DND-41 (cell line): ENCODE measurements around the gene FHOD1.

Experiments used
- EZH2 ChIP-seq: IDR thresholded peaks from 3 replicates; pipeline ENCODE4 v1.6.1; 2012; ENCODE audit warnings: borderline replicate concordance, low read depth, mild to moderate bottlenecking, moderate library complexity, low read length, inconsistent platforms; ENCODE audit not compliant: severe bottlenecking
- TF ChIP-seq, protein P1 (sequence below): IDR thresholded peaks from 2 replicates; pipeline ENCODE4 v1.5.1; 2012; ENCODE audit warnings: borderline replicate concordance, low read length, moderate library complexity, mild to moderate bottlenecking; ENCODE audit not compliant: poor library complexity, severe bottlenecking; ENCODE audit errors: extremely low read depth

DNA sequence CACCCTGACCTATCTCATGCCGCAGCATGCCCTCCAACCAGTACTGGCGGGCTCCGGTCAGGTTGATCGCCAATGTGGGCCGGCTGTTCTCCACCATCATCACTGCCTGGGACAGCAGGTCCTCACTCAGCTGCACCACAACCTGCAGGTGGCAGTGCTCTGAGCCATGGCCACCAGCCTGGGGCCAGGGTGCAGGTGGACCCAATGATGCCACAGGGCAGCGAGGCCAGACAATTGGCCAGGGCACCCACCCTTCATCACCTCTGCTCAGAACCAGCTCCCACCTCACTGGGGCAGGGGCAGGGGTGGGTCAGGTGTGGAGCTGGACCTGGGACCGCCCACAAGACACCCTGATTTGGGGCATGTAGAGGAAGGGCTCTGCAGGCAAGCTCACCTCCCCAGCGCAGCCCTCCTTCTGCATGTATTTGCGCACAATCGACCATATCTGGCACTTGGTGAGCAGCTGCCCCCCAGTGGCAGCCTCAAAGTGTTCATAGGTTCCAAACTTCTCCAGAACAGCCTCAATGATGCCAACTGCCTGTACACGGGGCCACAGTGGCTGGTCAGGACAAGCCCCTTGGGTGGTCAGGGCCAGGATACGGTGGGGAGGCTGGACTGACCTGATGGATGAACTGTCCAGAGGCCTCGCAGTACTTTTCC lies 67.7 kb downstream of the FHOD1 start:
- TF ChIP-seq, protein P1, sequence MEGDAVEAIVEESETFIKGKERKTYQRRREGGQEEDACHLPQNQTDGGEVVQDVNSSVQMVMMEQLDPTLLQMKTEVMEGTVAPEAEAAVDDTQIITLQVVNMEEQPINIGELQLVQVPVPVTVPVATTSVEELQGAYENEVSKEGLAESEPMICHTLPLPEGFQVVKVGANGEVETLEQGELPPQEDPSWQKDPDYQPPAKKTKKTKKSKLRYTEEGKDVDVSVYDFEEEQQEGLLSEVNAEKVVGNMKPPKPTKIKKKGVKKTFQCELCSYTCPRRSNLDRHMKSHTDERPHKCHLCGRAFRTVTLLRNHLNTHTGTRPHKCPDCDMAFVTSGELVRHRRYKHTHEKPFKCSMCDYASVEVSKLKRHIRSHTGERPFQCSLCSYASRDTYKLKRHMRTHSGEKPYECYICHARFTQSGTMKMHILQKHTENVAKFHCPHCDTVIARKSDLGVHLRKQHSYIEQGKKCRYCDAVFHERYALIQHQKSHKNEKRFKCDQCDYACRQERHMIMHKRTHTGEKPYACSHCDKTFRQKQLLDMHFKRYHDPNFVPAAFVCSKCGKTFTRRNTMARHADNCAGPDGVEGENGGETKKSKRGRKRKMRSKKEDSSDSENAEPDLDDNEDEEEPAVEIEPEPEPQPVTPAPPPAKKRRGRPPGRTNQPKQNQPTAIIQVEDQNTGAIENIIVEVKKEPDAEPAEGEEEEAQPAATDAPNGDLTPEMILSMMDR = peak; percentile 45
- TF ChIP-seq EZH2 = no peak
